ENCODE results near the gene CIRBP. TPM values are rescaled to one million over a fixed set of nuclear protein-coding genes. Genes with fewer than 3 reads are reported as not detected.
"Not testable (repeated sequence)": the region's sequence is repeated elsewhere in the genome, so short reads cannot be mapped to it uniquely, and the experiment has no call there.

CIRBP gene
- total RNA-seq, 1 experiment from 2014 or later: 219 TPM

DNA sequence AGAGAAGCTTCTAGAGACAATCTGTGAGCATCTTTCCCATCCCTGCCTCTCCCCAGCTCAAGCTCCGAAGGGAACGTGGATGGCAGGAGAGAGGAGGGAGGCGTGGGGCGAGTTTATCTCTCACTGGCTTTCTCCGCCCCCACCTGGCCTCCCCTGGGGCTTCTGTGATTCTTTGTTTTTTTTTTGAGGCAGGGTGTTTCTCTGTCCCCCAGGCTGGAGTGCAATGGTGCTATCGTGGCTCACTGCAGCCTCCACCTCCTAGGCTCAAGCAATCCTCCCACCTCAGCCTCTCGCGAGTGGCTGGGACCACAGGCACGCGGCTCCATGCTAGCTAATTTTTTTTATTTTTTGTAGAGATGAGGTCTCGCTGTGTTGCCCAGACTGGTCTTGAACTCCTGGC, 39.6 kb downstream of the CIRBP start:
- DNase-seq (ENCODE audit: low read depth): no peak

- DNase-seq (ENCODE audit: low read depth): no peak
Observed at GRCh38 chr19:1309977-1310852, 41.1 kb downstream of the CIRBP start.

DNA sequence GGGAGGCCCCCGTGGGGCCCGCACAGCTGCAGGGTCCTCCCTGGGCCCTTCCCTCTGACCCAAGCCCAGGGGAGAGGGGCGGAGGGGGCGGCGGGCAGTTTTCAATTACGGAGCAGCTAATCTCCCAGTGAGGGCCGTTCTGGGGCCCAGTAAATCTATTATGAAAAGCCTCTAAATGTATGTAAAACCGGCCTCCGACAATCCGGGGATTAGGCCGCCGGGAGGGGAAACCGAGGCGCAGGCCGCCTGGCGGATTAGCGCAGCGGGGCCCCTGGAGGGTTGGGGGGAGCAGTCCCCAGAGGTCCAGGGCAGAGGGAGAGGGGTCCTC, 41.7 kb downstream of the CIRBP start:
- no peak for DNase-seq (ENCODE audit: low read depth)

DNA sequence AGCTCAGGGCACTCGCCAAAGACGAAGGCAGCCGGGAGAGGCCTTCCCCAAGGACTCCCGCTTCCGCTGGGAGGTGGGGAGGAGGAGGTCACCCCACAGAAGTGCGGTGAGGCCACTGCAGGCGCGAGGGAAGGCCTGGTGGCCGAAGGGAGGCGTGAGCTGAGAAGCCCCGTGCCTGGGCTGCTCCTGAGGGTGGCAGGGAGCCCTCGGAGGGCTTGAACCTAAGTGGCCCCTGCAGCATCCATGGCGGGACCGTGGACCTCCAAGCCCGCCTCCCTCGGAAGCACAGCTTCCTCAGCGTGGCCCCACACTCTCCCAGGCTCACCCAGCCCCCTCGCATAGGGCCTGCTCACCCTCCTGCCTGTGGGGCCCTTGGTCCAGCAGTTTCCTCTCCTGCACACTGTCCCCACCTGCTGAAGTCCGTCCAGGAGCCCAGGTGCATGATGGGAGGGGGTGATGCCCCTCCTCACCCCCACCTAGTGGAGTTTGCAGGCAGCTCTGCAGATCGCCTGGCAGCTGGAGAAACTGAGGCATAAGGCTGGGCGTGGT, 42.5 kb downstream of the CIRBP start:
- DNase-seq (ENCODE audit: low read depth): peak; percentile 28

DNA sequence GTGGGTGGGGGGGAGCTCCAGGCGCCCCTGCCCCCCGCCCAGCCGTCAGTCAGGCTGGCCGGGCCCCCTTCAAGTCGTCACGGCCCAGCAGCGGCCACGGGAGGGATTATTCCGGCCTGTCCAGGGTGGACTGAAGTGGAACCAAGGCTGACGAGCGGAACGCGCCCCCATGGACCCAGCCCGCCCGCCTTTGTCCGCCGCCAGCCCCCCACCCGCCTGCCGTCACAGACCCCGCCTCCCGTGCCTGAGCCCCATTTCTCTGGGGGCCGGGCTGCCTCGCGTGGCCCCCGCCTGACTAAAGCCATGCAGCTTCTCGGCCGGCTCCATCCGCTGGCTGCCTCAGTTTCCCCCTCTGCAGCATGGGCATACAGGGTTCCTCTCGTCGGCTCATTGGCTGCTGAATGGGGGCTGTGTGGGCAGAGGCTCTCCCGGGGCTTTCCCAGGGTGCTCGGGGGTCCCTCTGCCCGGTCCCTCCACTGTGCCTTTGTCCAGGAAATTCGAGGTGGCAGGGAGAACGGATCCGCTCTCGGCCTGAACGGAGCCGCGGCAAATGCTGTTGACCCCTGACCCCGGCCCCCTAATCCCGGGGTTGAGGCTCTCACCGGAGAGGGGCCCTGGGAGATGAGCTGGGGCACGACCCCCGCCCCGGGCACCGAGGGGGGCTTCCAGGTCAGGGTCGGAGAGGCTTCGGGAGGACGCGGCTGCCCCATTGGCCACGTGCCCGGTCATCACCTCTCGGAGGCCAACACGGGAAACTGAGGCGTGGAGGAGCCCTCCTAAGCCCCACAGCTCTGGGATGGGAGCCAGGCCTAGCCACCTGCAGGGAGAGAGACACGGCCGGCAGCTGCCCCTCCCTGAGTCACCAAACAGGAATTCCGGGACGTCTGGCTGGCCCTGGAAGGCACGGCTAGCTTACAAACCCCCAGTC, 43.9 kb downstream of the CIRBP start:
- peak; percentile 73 for DNase-seq (ENCODE audit: low read depth)

DNA sequence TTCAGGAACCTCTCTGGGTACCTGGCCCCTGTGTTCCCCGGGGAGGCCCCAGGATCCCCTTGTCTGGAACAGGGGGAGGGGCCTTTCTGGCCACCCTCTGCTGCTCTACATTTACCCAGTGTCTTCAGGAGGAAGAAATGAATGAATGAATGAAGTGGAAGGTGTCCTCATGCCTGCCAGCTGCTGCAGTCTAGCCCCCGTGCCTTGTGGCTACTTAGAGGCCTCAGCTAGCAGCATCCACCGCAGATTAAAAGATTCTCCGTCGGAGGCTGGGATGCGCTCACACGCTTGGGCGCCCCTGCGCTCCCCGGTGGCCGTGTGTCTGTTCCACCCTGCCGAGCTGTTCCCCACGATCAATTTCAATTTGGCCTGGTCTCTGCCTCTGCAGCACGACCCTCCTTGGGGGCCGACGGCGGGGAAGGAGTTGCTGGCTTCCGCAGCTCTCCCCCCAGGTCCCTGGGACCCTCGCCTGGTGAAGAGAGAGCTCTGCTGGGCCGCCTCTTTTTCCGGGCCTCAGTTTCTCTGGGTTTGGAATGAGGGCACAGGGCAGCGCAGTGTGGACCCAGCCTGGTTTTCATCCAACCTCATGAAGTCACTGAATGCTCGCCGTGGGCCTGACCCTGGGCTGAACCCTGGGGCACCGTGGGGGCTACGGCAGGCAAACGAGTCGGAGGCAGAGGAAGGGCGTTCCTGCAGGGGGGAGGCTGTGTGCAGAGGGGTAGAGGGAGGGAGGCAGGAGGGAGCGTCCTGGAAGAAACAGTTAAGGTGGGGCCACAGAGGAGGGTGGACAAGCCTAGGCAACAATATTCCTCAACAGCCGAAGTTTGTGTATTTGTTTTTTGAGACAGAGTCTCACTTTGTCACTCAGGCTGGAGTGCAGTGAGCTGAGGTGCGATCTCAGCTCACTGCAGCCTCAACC, 44.8 kb downstream of the CIRBP start:
- DNase-seq (ENCODE audit: low read depth): no peak

DNA sequence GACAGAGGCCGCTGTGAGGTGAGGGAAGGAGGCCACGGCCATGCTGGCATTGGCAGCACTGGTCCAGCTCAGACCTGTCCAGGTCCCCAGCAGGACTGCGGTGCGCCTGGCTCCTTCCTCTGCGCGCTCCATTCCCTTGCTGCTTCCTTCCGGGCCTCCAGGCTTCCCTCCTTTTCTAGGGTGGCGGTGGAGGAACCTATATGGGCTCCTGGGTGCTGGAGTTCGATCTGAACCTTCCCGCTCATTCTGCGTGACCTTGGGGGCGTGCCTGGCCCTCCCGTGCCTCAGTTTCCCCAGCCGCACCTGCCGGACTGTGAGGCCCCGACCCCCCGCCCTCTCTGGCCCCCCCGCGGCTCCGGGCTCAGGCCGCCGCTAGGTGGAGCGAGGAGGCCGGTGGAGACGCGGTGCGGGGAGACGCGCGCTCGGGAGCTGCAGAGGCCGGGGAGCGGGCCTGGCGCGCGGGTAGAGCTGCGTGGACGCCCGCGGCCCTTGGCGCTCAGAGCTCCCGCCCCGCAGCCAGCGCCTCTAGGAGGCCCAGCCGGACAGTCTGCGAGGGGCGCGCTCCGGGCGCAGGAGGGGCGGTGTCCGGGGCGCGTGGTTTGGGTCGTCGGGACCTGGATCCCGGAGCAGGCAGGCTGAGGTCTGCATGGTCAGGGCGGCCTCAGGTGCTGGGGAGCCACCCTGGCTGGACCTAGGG, 46.5 kb downstream of the CIRBP start:
- no peak for DNase-seq (ENCODE audit: low read depth)

DNA sequence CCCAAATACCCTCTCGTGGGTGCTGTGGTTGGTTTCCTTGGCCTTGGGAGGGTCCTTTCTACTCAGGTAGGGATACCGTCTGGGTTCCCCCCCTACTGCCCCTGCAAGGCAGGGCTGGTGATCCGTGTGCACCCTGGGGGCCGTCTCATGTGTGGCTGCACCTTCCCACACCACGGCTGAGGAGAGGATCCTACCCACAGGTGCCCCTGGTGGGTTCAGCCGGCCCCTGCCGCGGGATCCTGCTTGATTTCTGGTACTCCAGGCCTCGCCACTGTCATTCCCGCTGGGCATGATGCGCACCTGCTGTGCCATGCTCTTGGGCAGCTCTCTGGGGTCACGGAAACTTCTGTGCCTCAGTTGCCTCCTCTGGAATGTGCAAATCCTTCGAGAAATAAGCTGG, 47.3 kb downstream of the CIRBP start:
- no peak for DNase-seq (ENCODE audit: low read depth)

DNA sequence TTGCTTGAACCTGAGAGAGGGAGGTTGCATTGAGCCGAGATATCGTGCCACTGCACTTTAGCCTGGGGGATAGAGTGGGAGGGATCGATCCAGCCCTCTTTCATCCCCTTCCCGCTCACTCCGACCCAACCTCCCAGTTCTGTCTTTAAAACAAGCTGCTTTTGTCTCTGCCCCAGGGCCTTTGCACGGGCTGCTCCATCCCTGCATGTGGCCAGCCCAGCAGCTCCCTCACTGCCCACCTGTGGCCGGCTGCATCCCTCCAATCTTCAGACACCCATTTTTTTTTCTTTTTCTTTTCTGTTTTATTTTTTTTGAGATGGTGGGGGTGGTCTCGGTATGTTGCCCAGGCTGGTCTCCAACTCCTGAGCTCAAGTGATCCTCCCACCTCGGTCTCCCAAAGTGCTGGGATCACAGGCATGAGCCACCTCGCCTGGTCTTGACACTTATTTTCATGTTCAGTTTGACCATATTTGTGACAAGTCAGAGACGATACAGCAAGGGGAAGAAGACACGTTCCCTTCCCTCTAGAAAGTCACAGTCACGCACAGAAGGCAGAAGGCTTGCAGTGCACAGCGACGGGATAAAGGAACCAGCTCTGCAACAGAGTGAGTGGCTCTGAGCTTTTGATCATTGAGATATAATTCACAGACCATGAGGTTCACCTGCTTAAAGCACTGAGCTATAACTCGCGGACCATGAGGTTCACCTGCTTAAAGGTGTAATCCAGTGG, 48.3 kb downstream of the CIRBP start:
- no peak for DNase-seq (ENCODE audit: low read depth)

GRCh38 chr19:1318678-1319471, 49.7 kb downstream of the CIRBP start:
- DNase-seq (ENCODE audit: low read depth): no peak

- not testable (repeated sequence) for DNase-seq (ENCODE audit: low read depth)
Observed at GRCh38 chr19:1320282-1320650, 51.1 kb downstream of the CIRBP start.

DNA sequence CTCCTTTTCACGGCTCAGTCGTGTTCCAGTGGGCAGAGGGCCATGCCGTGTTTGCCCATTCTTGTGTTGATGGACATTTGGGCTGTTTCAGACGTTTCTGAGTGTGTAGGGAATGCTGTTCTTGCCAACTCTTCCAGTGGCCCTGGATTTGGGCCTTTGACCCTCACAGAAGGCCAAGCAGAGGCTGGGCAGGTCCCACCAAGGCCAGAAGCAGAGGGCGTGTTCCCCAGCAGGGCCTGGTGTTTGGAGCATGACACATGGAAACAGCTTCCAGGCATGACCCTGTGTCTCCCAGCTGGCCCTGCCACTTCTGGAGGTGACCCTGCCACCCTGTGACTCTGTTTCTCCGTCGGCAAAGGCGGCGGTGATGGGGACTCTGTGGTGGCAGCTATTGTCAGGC, 52.4 kb downstream of the CIRBP start:
- DNase-seq (ENCODE audit: low read depth): no peak

- DNase-seq (ENCODE audit: low read depth): no peak
Observed at GRCh38 chr19:1322198-1322981, 53.3 kb downstream of the CIRBP start.

DNA sequence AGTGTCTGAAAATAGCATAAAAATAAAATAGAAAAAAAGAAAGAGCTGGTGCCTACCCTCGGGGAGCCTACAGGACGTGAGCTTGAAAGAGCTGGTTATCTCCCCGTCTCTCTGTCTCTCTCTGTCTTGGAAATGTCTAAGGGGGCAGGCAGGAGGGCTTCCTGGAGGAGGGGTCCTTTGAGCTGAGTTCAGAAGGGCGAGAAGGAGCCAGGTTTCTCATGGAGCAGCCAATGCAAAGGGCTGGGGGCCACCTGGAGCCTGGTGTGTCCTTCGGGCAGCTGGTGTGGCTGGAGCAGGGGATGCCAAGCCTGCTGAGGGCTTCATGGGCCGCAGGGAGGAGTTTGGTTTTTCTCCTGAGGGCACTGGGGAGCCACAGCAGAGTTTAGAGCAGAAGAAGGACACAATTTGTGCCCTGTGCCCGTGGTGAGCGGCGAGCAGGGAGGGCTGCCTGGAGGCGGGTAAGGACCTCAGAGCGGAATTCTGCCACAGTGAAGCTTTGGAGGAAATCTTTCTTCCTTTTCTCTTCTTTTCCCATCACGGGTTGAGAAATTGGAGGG, 55.2 kb downstream of the CIRBP start:
- no peak for DNase-seq (ENCODE audit: low read depth)

Data from HT1080 (cell line).